ENCODE data around the gene TBXAS1. TPM values are rescaled to one million over a fixed set of nuclear protein-coding genes. Genes with fewer than 3 reads are reported as not detected.

TBXAS1 gene
- total and polyA plus RNA-seq, 2 of the 8 experiments (the other 6 are each of a cell fraction or from before 2014, with no cell fraction given) = 0.86 to 2.1 TPM

- TF ChIP-seq NRF1 (IDR thresholded peaks at IDR 0.05; ENCODE audit: low read depth, low read length) (no peak), JUN (IDR thresholded peaks at IDR 0.05; ENCODE audit: low read depth, low read length) (no peak), RNF2 (IDR thresholded peaks at IDR 0.05; ENCODE audit: borderline replicate concordance, low read depth, low read length, missing control alignments, poor library complexity, severe bottlenecking) (no peak), SP2 (IDR thresholded peaks at IDR 0.05; ENCODE audit: low read length) (no peak)
These were observed 199.2 kb downstream of the TBXAS1 start (continued) for GRCh38 chr7:140028311-140028710.

Data from H1 (cell line).